ENCODE results near the gene ARMC9. TPM values are rescaled to one million over a fixed set of nuclear protein-coding genes. Genes with fewer than 3 reads are reported as not detected.
A peak's percentile ranks its signal among the peaks of the same experiment; 100 is the strongest.

Gene ARMC9
- total and polyA plus RNA-seq, 2 of the 13 experiments (the other 11 are each of a cell fraction or from before 2014, with no cell fraction given): 9.1 to 12.8 TPM

DNA sequence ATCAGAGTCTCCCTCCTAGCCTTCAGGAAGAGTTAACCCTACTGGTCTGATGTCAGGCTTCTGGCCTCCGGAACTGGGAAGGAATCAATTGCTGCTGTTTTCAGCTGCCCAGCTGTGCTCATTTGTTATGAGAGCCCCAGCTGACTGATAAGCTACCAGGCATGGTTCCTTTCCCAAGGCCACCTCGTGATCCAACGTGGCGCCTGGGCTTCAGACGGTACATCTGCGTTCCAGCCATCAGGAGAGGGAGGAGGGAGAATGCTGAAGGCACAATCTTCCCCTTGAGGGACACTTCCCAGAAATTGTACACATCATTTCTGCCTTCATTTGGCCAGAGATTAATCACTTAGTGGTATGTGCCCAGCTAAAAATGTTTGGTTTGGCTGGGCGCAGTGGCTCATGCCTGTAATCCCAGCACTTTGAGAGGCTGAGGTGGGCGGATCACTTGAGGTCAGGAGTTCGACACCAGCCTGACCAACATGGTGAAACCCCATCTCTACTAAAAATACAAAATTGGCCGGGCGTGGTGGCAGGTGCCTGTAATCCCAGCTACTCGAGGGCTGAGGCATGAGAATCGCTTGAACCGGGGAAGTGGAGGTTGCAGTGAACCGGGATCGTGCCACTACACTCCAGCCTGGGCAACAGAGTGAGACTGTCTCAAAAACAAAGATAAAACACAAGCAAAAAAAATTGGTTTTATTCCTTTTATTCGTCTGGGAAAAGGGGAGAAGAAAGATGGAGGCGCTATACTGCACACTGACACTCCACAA lies 10.5 kb upstream of the ARMC9 start (continued):
- TF ChIP-seq, protein P1, sequence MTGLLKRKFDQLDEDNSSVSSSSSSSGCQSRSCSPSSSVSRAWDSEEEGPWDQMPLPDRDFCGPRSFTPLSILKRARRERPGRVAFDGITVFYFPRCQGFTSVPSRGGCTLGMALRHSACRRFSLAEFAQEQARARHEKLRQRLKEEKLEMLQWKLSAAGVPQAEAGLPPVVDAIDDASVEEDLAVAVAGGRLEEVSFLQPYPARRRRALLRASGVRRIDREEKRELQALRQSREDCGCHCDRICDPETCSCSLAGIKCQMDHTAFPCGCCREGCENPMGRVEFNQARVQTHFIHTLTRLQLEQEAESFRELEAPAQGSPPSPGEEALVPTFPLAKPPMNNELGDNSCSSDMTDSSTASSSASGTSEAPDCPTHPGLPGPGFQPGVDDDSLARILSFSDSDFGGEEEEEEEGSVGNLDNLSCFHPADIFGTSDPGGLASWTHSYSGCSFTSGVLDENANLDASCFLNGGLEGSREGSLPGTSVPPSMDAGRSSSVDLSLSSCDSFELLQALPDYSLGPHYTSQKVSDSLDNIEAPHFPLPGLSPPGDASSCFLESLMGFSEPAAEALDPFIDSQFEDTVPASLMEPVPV (CRISPR knock-in tag; IDR thresholded peaks at IDR 0.05): no peak
- peak; percentile 68; the same call in 1 of the 2 replicates for TF ChIP-seq ZMYM4 (CRISPR knock-in tag; IDR thresholded peaks at IDR 0.05)
- TF ChIP-seq, protein P2, sequence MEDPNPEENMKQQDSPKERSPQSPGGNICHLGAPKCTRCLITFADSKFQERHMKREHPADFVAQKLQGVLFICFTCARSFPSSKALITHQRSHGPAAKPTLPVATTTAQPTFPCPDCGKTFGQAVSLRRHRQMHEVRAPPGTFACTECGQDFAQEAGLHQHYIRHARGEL (CRISPR knock-in tag; IDR thresholded peaks at IDR 0.05): 0 out of 2 replicates have a peak, but pooled peaks have one; percentile 28
- TF ChIP-seq, protein P3, sequence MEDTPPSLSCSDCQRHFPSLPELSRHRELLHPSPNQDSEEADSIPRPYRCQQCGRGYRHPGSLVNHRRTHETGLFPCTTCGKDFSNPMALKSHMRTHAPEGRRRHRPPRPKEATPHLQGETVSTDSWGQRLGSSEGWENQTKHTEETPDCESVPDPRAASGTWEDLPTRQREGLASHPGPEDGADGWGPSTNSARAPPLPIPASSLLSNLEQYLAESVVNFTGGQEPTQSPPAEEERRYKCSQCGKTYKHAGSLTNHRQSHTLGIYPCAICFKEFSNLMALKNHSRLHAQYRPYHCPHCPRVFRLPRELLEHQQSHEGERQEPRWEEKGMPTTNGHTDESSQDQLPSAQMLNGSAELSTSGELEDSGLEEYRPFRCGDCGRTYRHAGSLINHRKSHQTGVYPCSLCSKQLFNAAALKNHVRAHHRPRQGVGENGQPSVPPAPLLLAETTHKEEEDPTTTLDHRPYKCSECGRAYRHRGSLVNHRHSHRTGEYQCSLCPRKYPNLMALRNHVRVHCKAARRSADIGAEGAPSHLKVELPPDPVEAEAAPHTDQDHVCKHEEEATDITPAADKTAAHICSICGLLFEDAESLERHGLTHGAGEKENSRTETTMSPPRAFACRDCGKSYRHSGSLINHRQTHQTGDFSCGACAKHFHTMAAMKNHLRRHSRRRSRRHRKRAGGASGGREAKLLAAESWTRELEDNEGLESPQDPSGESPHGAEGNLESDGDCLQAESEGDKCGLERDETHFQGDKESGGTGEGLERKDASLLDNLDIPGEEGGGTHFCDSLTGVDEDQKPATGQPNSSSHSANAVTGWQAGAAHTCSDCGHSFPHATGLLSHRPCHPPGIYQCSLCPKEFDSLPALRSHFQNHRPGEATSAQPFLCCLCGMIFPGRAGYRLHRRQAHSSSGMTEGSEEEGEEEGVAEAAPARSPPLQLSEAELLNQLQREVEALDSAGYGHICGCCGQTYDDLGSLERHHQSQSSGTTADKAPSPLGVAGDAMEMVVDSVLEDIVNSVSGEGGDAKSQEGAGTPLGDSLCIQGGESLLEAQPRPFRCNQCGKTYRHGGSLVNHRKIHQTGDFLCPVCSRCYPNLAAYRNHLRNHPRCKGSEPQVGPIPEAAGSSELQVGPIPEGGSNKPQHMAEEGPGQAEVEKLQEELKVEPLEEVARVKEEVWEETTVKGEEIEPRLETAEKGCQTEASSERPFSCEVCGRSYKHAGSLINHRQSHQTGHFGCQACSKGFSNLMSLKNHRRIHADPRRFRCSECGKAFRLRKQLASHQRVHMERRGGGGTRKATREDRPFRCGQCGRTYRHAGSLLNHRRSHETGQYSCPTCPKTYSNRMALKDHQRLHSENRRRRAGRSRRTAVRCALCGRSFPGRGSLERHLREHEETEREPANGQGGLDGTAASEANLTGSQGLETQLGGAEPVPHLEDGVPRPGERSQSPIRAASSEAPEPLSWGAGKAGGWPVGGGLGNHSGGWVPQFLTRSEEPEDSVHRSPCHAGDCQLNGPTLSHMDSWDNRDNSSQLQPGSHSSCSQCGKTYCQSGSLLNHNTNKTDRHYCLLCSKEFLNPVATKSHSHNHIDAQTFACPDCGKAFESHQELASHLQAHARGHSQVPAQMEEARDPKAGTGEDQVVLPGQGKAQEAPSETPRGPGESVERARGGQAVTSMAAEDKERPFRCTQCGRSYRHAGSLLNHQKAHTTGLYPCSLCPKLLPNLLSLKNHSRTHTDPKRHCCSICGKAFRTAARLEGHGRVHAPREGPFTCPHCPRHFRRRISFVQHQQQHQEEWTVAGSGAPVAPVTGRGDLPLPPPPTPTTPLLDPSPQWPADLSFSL (CRISPR knock-in tag; IDR thresholded peaks at IDR 0.05): no peak
- TF ChIP-seq, protein P4, sequence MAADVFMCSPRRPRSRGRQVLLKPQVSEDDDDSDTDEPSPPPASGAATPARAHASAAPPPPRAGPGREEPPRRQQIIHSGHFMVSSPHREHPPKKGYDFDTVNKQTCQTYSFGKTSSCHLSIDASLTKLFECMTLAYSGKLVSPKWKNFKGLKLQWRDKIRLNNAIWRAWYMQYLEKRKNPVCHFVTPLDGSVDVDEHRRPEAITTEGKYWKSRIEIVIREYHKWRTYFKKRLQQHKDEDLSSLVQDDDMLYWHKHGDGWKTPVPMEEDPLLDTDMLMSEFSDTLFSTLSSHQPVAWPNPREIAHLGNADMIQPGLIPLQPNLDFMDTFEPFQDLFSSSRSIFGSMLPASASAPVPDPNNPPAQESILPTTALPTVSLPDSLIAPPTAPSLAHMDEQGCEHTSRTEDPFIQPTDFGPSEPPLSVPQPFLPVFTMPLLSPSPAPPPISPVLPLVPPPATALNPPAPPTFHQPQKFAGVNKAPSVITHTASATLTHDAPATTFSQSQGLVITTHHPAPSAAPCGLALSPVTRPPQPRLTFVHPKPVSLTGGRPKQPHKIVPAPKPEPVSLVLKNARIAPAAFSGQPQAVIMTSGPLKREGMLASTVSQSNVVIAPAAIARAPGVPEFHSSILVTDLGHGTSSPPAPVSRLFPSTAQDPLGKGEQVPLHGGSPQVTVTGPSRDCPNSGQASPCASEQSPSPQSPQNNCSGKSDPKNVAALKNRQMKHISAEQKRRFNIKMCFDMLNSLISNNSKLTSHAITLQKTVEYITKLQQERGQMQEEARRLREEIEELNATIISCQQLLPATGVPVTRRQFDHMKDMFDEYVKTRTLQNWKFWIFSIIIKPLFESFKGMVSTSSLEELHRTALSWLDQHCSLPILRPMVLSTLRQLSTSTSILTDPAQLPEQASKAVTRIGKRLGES (CRISPR knock-in tag; IDR thresholded peaks at IDR 0.05; ENCODE audit: borderline replicate concordance): no peak
- TF ChIP-seq, protein P5, sequence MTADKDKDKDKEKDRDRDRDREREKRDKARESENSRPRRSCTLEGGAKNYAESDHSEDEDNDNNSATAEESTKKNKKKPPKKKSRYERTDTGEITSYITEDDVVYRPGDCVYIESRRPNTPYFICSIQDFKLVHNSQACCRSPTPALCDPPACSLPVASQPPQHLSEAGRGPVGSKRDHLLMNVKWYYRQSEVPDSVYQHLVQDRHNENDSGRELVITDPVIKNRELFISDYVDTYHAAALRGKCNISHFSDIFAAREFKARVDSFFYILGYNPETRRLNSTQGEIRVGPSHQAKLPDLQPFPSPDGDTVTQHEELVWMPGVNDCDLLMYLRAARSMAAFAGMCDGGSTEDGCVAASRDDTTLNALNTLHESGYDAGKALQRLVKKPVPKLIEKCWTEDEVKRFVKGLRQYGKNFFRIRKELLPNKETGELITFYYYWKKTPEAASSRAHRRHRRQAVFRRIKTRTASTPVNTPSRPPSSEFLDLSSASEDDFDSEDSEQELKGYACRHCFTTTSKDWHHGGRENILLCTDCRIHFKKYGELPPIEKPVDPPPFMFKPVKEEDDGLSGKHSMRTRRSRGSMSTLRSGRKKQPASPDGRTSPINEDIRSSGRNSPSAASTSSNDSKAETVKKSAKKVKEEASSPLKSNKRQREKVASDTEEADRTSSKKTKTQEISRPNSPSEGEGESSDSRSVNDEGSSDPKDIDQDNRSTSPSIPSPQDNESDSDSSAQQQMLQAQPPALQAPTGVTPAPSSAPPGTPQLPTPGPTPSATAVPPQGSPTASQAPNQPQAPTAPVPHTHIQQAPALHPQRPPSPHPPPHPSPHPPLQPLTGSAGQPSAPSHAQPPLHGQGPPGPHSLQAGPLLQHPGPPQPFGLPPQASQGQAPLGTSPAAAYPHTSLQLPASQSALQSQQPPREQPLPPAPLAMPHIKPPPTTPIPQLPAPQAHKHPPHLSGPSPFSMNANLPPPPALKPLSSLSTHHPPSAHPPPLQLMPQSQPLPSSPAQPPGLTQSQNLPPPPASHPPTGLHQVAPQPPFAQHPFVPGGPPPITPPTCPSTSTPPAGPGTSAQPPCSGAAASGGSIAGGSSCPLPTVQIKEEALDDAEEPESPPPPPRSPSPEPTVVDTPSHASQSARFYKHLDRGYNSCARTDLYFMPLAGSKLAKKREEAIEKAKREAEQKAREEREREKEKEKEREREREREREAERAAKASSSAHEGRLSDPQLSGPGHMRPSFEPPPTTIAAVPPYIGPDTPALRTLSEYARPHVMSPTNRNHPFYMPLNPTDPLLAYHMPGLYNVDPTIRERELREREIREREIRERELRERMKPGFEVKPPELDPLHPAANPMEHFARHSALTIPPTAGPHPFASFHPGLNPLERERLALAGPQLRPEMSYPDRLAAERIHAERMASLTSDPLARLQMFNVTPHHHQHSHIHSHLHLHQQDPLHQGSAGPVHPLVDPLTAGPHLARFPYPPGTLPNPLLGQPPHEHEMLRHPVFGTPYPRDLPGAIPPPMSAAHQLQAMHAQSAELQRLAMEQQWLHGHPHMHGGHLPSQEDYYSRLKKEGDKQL (CRISPR knock-in tag; IDR thresholded peaks at IDR 0.05; ENCODE audit: low read depth): no peak
- TF ChIP-seq RORA (CRISPR knock-in tag; IDR thresholded peaks at IDR 0.05): no peak
- no peak for TF ChIP-seq ASH2L (IDR thresholded peaks at IDR 0.05; ENCODE audit: insufficient read length, low read depth, low read length)
- no peak for TF ChIP-seq TBL1XR1 (IDR thresholded peaks at IDR 0.05; ENCODE audit: borderline replicate concordance, low read length, partially characterized antibody)
- no peak for TF ChIP-seq ZNF160 (CRISPR knock-in tag; IDR thresholded peaks at IDR 0.05)

Measured in HepG2 (cell line).